Coronary artery (tissue), 2 donors: ENCODE data around the gene OSCP1.

Experiments
- DNase-seq: peaks from one replicate; pipeline ENCODE4 v3.0.0-alpha.2; 2017; ENCODE audit warnings: low spot score
- H3K27ac ChIP-seq, 2 donors: fragments of 200-600 bp; sonication (generic); one replicate each; pipeline ENCODE4 v1.5.1; 2016 to 2019
- H3K4me3 ChIP-seq: fragments of 200-600 bp; sonication (generic); 2 replicates; pipeline ENCODE4 v1.5.1; 2016; ENCODE audit warnings: mild to moderate bottlenecking, moderate library complexity
- CTCF ChIP-seq: fragments of 200-600 bp; sonication (generic); IDR thresholded peaks from one replicate; pipeline ENCODE4 v1.5.1; 2019; ENCODE audit warnings: antibody characterized with exemption

The OSCP1 gene

GRCh38 chr1:36455386-36455785 is 5.1 kb upstream of the OSCP1 start:
- H3K27ac ChIP-seq, result no peak overlapping the region
- no peak for TF ChIP-seq CTCF
- H3K4me3 ChIP-seq, result no peak overlapping the region
- DNase-seq, result no peak

GRCh38 chr1:36453600-36454388 is 3.5 kb upstream of the OSCP1 start:
- Histone ChIP-seq H3K27ac (no peak overlapping the region), H3K4me3 (no peak overlapping the region)
- no peak for TF ChIP-seq CTCF
- no peak for DNase-seq

GRCh38 chr1:36453051-36453450 is 2.8 kb upstream of the OSCP1 start:
- TF ChIP-seq CTCF, result no peak
- Histone ChIP-seq H3K27ac (no peak overlapping the region), H3K4me3 (no peak overlapping the region)
- no peak for DNase-seq

DNA sequence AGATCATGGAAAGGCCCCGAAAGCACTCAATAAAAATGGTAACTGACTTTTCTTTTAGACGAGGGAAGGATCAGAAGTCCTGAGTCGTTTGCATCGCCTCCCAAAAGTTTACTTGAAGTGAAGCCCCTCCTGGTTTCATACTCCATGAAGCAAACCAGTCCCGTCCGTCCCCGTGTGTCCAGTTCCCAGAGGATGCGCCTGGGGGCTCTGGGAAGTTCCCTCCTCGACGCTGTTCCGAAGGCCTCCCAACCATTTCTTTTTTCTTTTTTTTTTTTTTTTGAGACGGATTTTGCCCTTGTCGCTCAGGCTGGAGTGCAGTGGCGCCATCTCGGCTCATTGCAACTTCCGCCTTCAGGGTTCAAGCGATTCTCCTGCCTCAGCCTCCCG is 661 bp upstream of the OSCP1 start:
- peak overlapping the region; percentile 87 for H3K4me3 ChIP-seq
- no peak for TF ChIP-seq CTCF
- H3K27ac ChIP-seq, result peak overlapping the region; percentile 97 to 98
- DNase-seq, result no peak

- no peak for DNase-seq
- Histone ChIP-seq H3K4me3 (no peak overlapping the region), H3K27ac (no peak overlapping the region)
- TF ChIP-seq CTCF, result no peak
Measured at GRCh38 chr1:36448530-36449056, 1.7 kb downstream of the OSCP1 start.

DNA sequence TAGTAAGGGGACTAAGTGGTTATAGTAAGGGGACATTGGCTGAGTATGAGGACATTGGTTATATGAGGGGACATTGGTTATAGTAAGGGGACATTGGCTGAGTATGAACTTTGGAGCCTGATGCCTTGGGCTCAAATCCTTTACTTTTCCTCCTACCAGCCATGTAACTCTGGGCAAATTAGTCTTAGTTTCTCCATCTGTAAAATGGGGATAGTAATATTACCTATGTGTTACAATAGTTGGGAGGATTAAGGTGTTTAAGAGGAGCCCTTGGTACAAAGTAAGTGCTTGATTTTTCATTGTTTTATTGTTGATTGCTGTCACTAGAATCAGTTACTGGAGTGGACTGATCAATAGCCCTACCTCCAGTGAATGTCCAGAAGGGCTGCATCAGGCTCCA is 2.8 kb downstream of the OSCP1 start:
- no peak overlapping the region for H3K4me3 ChIP-seq
- TF ChIP-seq CTCF, result no peak
- no peak overlapping the region for H3K27ac ChIP-seq
- no peak for DNase-seq

- TF ChIP-seq CTCF, result no peak
- Histone ChIP-seq H3K27ac (no peak overlapping the region), H3K4me3 (no peak overlapping the region)
- DNase-seq, result no peak
Measured at GRCh38 chr1:36446746-36447145, 3.5 kb downstream of the OSCP1 start.
